ENCODE results near the gene TFEC.
"Not testable (repeated sequence)": the region's sequence is repeated elsewhere in the genome, so short reads cannot be mapped to it uniquely, and the experiment has no call there.

Gene TFEC

GRCh38 chr7:115987486-115987885 lies 43.1 kb downstream of the TFEC start:
- DNase-seq = no peak

- DNase-seq = no peak
These were observed 46.5 kb downstream of the TFEC start for GRCh38 chr7:115984105-115984504.

GRCh38 chr7:115980159-115980558 lies 50.4 kb downstream of the TFEC start:
- no peak for DNase-seq

- DNase-seq = no peak
These were observed 53.9 kb downstream of the TFEC start for GRCh38 chr7:115976651-115977050.

- DNase-seq = no peak
These were observed 54.8 kb downstream of the TFEC start for GRCh38 chr7:115975766-115976165.

- DNase-seq = no peak
These were observed 57.2 kb downstream of the TFEC start for GRCh38 chr7:115973406-115973805.

- DNase-seq = no peak
These were observed 59.1 kb downstream of the TFEC start for GRCh38 chr7:115971506-115971905.

- no peak for DNase-seq
These were observed 62.0 kb downstream of the TFEC start for GRCh38 chr7:115968596-115968995.

GRCh38 chr7:115968171-115968570 lies 62.4 kb downstream of the TFEC start:
- DNase-seq = no peak

- no peak for DNase-seq
These were observed 64.6 kb downstream of the TFEC start for GRCh38 chr7:115965796-115966475.

GRCh38 chr7:115965236-115965635 lies 65.3 kb downstream of the TFEC start:
- DNase-seq = no peak

GRCh38 chr7:115964799-115965198 lies 65.8 kb downstream of the TFEC start:
- DNase-seq = no peak

GRCh38 chr7:115962340-115962739 lies 68.2 kb downstream of the TFEC start:
- no peak for DNase-seq

- no peak for DNase-seq
These were observed 76.8 kb downstream of the TFEC start for GRCh38 chr7:115953592-115954255.

GRCh38 chr7:115952832-115953231 lies 77.7 kb downstream of the TFEC start:
- DNase-seq = no peak

GRCh38 chr7:115951547-115951946 lies 79.0 kb downstream of the TFEC start:
- DNase-seq = no peak

GRCh38 chr7:115941703-115942268 lies 88.8 kb downstream of the TFEC start:
- no peak for DNase-seq

GRCh38 chr7:115940460-115941060 lies 90.0 kb downstream of the TFEC start:
- DNase-seq = no peak

GRCh38 chr7:115937960-115938359 lies 92.6 kb downstream of the TFEC start:
- no peak for DNase-seq

- no peak for DNase-seq
These were observed 97.1 kb downstream of the TFEC start for GRCh38 chr7:115933471-115933870.

GRCh38 chr7:115932880-115933279 lies 97.7 kb downstream of the TFEC start:
- no peak for DNase-seq

- not testable (repeated sequence) for DNase-seq
These were observed 100.4 kb downstream of the TFEC start for GRCh38 chr7:115930184-115930583.

- not testable (repeated sequence) for DNase-seq
These were observed 100.8 kb downstream of the TFEC start for GRCh38 chr7:115929736-115930135.

- peak in 1 of 2 donors; percentile 68 for DNase-seq
These were observed 106.2 kb downstream of the TFEC start for GRCh38 chr7:115924411-115924810.

Measured in hippocampal formation (tissue), 2 donors.